HepG2 (cell line): ENCODE results near the gene MLYCD. TPM values are rescaled to one million over a fixed set of nuclear protein-coding genes. Genes with fewer than 3 reads are reported as not detected.

Source experiments
- ATAC-seq: fragments of 200-7000 bp; cut with Tn5 transposase; 3 replicates; pipeline ENCODE4 v1.9.1; 2020; ENCODE audit warnings: mild to moderate bottlenecking, moderate library complexity
- BruUV-seq: library from RNA; stranded (reverse); fragments of 400-500 nt; replicated peaks from 2 replicates; lab custom pipeline; 2021; lab: Mats Ljungman, UMichigan
- CTCF ChIA-PET: fragments of 300-600 bp; formaldehyde crosslinking; extraction: SDS; loops from one replicate; lab custom pipeline; 2021; ENCODE audit warnings: low total read pairs, inconsistent platforms, low intra/inter-chr PET ratio; lab: Yijun Ruan, JAX
- POLR2A ChIA-PET: fragments of 350-600 bp; sonication (Branson Sonifier 250); formaldehyde crosslinking; loops from one replicate; lab custom pipeline; 2020; ENCODE audit warnings: antibody characterized with exemption, inconsistent platforms; lab: Yijun Ruan, JAX
- DNase-seq: peaks from one replicate; pipeline ENCODE4 v3.0.0-alpha.2; 2015; ENCODE audit warnings: low spot score
- FAIRE-seq: peaks from 3 replicates; lab custom pipeline; 2011; peaks lifted over from hg19 to GRCh38; lab: Jason Lieb, UNC
- H2AFZ ChIP-seq: one replicate; pipeline ENCODE4 v1.6.1; 2011; ENCODE audit warnings: low read length, inconsistent platforms
- H3K27ac ChIP-seq: fragments of 300-600 bp; 3 replicates; pipeline ENCODE4 v1.8.0; 2011; ENCODE audit warnings: mixed run types, mild to moderate bottlenecking, mixed read lengths, low read length, inconsistent platforms; ENCODE audit not compliant: insufficient read depth; ENCODE audit errors: extremely low read length
- H3K27me3 ChIP-seq, 2 experiments: fragments of 200-600 bp in 1 of 2; 2 replicates in 1 of 2; 3 replicates in 1 of 2; pipeline versions ENCODE4 v1.6.0 to v1.8.0; 2011; ENCODE audit warnings: low read length in 2 of 2, mild to moderate bottlenecking in 2 of 2, moderate library complexity in 2 of 2, inconsistent platforms in 1 of 2; ENCODE audit not compliant: insufficient read depth in 2 of 2, control insufficient read depth in 1 of 2
- H3K36me3 ChIP-seq, 2 experiments: fragments of 200-600 bp in 1 of 2; replicated peaks in 1 of 2; 2 replicates in 1 of 2; 3 replicates in 1 of 2; pipeline versions ENCODE4 v1.5.1 to v1.8.0; 2011; ENCODE audit warnings: low read length in 2 of 2, inconsistent platforms in 1 of 2; ENCODE audit not compliant: insufficient read depth in 2 of 2, control insufficient read depth in 1 of 2
- H3K4me1 ChIP-seq: 2 replicates; pipeline ENCODE4 v1.5.1; 2012; ENCODE audit warnings: low read length, inconsistent platforms; ENCODE audit not compliant: insufficient read depth
- H3K4me2 ChIP-seq: 2 replicates; pipeline ENCODE4 v1.6.0; 2011; ENCODE audit warnings: low read depth, low read length, inconsistent platforms
- H3K4me3 ChIP-seq, 3 experiments: fragments of 200-600 bp in 1 of 3; sonication (generic), shearing (Covaris generic) in 1 of 3; replicated peaks in 1 of 3; 2 replicates each; pipeline ENCODE4 v1.5.1; 2011 to 2016; ENCODE audit warnings: low read length in 3 of 3, inconsistent platforms in 2 of 3, low read depth in 2 of 3, mild to moderate bottlenecking in 2 of 3, control low read depth in 1 of 3, mixed read lengths in 1 of 3; ENCODE audit not compliant: insufficient read depth in 1 of 3
- H3K79me2 ChIP-seq: one replicate; pipeline ENCODE4 v1.6.1; 2011; ENCODE audit warnings: low read length, inconsistent platforms; ENCODE audit not compliant: insufficient read depth
- H3K9ac ChIP-seq: 2 replicates; pipeline ENCODE4 v1.6.0; 2011; ENCODE audit warnings: mild to moderate bottlenecking, low read depth, low read length, inconsistent platforms; ENCODE audit not compliant: insufficient read depth
- H3K9me3 ChIP-seq: 2 replicates; pipeline ENCODE4 v1.5.1; 2012; ENCODE audit warnings: mild to moderate bottlenecking, low read length
- H4K20me1 ChIP-seq: 2 replicates; pipeline ENCODE4 v1.6.0; 2011; ENCODE audit warnings: inconsistent platforms, mild to moderate bottlenecking, low read length, moderate library complexity; ENCODE audit not compliant: insufficient read depth
- HNRNPL ChIP-seq: fragments of 200-400 bp; formaldehyde crosslinking; IDR thresholded peaks from 2 replicates; pipeline ENCODE4 v1.6.1; 2017; ENCODE audit warnings: mild to moderate bottlenecking, low read depth, low read length
- HOXA3 ChIP-seq: sonication (generic); formaldehyde crosslinking; IDR thresholded peaks from 2 replicates; pipeline ENCODE4 v1.5.0; 2020; ENCODE audit warnings: missing genetic modification reagents
- KDM1A ChIP-seq: IDR thresholded peaks from 2 replicates; pipeline ENCODE4 v1.6.1; 2016; ENCODE audit warnings: missing compliant biosample characterization
- MAF1 ChIP-seq: sonication (generic); formaldehyde crosslinking; IDR thresholded peaks from 2 replicates; pipeline ENCODE4 v1.5.0; 2020; ENCODE audit warnings: missing genetic modification reagents, borderline replicate concordance
- ZFP91 ChIP-seq: sonication (generic); formaldehyde crosslinking; IDR thresholded peaks from 2 replicates; pipeline ENCODE4 v1.9.0; 2022; ENCODE audit warnings: missing genetic modification reagents, mild to moderate bottlenecking, borderline replicate concordance
- ZFX ChIP-seq: sonication (generic); formaldehyde crosslinking; IDR thresholded peaks from 2 replicates; pipeline ENCODE4 v1.4.0; 2020; ENCODE audit warnings: mild to moderate bottlenecking, low read depth, missing genetic modification reagents, moderate library complexity
- ZMYM3 ChIP-seq: sonication (generic); formaldehyde crosslinking; IDR thresholded peaks from 2 replicates; pipeline ENCODE4 v1.5.1; 2020; ENCODE audit warnings: mild to moderate bottlenecking, missing genetic modification reagents
- WGBS: methylation state at CpG from one replicate; pipeline ENCODE4 v1.1.6; 2017; ENCODE audit warnings: low lambda C conversion rate; 5-methylcytosine and 5-hydroxymethylcytosine counted together
- in situ Hi-C: cut with HindIII; loops from 2 replicates; pipeline ENCODE4 v1.10.0; 2017; ENCODE audit warnings: low pct_unique_long_range_greater_than_20kb; ENCODE audit not compliant: extremely low pct_ligation_motif_present
- intact Hi-C: fragments of 100-400 bp; cut with micrococcal nuclease; formaldehyde crosslinking; loops from one replicate; pipeline ENCODE4 v1.10.0; 2022; ENCODE audit not compliant: unreplicated experiment
- polyA plus RNA-seq, 8 experiments: library from polyadenylated mRNA; depleted of rRNA in 3 of 8; stranded (reverse) in 7 of 8; unstranded in 1 of 8; fragments of >200 nt; fragmentation: Illumina TruSeq in 4 of 8; extraction: Trizol in 4 of 8; gene quantifications; 2 replicates each; pipeline versions ENCODE4 v1.2.1 to v1.2.3, GENCODE V29; 2011 to 2016; ENCODE audit warnings: low read depth in 4 of 8, missing spikeins in 1 of 8, mixed read lengths in 1 of 8; ENCODE audit not compliant: insufficient read depth in 1 of 8
- total RNA-seq, 5 experiments: library from RNA; depleted of rRNA; stranded (reverse); fragments of >200 nt; fragmentation: Illumina TruSeq; extraction: Trizol; gene quantifications; 2 replicates each; pipeline ENCODE4 v1.2.3, GENCODE V29; 2016; ENCODE audit warnings: low read depth in 1 of 5
- TF ChIP-seq, protein P1 (sequence below): sonication (generic); formaldehyde crosslinking; IDR thresholded peaks from 2 replicates; pipeline ENCODE4 v1.5.0; 2020; ENCODE audit warnings: mild to moderate bottlenecking, missing genetic modification reagents, moderate library complexity
- TF ChIP-seq, protein P2 (sequence below): sonication (generic); formaldehyde crosslinking; IDR thresholded peaks from 2 replicates; pipeline ENCODE4 v1.4.0; 2020; ENCODE audit warnings: missing genetic modification reagents

Gene MLYCD
- total and polyA plus RNA-seq, 2 of the 13 experiments (the other 11 are each of a cell fraction or from before 2014, with no cell fraction given), result 1.8 to 4.0 TPM

GRCh38 chr16:83934684-83934977 lies 35.7 kb downstream of the MLYCD start:
- no TSS peak for BruUV-seq
- H3K27me3 ChIP-seq, result peaks cover 7 to 77% of the 10 kb centered on the region in 2 experiments; a peak in 4 of 5 replicates
- no peak overlapping the region for H2AFZ ChIP-seq
- H3K79me2 ChIP-seq, result no peaks in the 10 kb centered on the region
- ChIA-PET CTCF (no interaction called here), POLR2A (interaction anchor here (1.1 to 3.9 kb wide), 3 partner anchors 9 to 22 kb away, joined by 3 to 16 read pairs (median 8); partner anchors contain the start of gene OSGIN1)
- ATAC-seq (no peak), FAIRE-seq (no peak), DNase-seq (no peak)
- no peak overlapping the region for H3K4me2 ChIP-seq
- no peaks in the 10 kb centered on the region for H4K20me1 ChIP-seq
- TF ChIP-seq HOXA3, result 0 out of 2 replicates have a peak, but pooled peaks have one; percentile 8
- TF ChIP-seq MAF1, result no peak
- H3K4me1 ChIP-seq, result peaks cover 42% of the 10 kb centered on the region
- no peaks in the 10 kb centered on the region for H3K9me3 ChIP-seq
- no peak overlapping the region for H3K9ac ChIP-seq
- intact Hi-C loops (no loop called here), in situ Hi-C loops (no loop called here)
- H3K36me3 ChIP-seq, result no peaks in the 10 kb centered on the region
- no peak overlapping the region for H3K4me3 ChIP-seq
- H3K27ac ChIP-seq, result no peak overlapping the region
- 68% methylated on average over 12 of the region's 12 CpGs for WGBS

DNA sequence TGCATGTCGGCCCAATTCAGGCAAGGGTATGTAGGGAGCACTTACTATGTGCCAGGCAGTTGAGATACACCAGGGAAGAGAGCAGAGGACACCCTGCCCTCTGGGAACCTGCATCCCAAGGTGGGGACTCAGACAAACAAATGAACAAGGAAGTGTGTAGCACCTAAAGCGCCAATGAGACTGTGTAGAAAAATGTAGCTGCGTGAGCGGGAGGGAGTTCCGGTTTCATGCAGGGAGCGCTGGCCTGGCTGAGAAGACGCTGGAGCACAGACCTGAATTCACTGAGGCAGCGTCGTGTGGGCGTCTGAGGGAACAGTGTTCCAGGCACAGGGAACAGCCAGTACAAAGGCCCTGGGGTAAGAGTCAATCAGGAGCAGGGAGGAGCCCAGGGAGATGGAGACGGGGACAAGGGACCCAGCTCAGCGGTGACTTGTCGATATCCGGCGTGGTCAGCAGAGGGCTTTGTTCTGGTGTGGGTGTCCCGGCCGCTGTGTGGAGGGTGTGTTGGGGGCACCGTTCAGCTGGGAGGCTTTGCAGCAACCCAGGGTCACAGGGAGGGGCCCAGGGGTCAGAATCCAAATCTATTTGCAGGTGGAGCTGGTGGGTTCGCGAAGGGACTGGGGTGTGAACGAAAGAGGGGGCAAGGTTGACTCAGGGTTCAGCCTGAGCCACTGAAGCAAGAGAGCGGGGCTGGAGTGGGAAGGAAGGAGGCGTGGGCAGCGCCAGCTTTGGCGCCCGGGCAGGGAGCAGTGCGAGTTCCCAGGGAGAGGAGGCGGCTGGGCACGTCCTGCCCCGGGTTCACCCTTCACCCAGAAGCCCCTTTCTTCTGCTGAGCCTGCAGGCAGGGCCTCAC lies 36.3 kb downstream of the MLYCD start:
- Histone ChIP-seq H2AFZ (no peak overlapping the region), H3K79me2 (no peaks in the 10 kb centered on the region), H3K4me2 (no peak overlapping the region), H3K27me3 (peaks cover 5 to 73% of the 10 kb centered on the region in 2 experiments; a peak in 4 of 5 replicates), H3K27ac (no peak overlapping the region), H3K4me1 (peaks cover 42% of the 10 kb centered on the region), H4K20me1 (no peaks in the 10 kb centered on the region), H3K9ac (no peak overlapping the region), H3K36me3 (no peaks in the 10 kb centered on the region), H3K9me3 (no peaks in the 10 kb centered on the region), H3K4me3 (no peak overlapping the region)
- ATAC-seq (peak; percentile 36), FAIRE-seq (no peak), DNase-seq (no peak)
- ChIA-PET POLR2A (interaction anchor here (2.1 to 3.9 kb wide), 2 partner anchors 8 to 18 kb away, joined by 8 to 16 read pairs; partner anchors contain the start of gene OSGIN1), CTCF (no interaction called here)
- no TSS peak for BruUV-seq
- in situ Hi-C loops, result no loop called here
- intact Hi-C loops, result no loop called here
- WGBS, result 44% methylated on average over 29 of the region's 30 CpGs
- TF ChIP-seq HOXA3, result 0 out of 2 replicates have a peak, but pooled peaks have one; percentile 6
- no peak for TF ChIP-seq ZFP91
- TF ChIP-seq ZFX (CRISPR knock-in tag), result no peak
- TF ChIP-seq, protein P1, sequence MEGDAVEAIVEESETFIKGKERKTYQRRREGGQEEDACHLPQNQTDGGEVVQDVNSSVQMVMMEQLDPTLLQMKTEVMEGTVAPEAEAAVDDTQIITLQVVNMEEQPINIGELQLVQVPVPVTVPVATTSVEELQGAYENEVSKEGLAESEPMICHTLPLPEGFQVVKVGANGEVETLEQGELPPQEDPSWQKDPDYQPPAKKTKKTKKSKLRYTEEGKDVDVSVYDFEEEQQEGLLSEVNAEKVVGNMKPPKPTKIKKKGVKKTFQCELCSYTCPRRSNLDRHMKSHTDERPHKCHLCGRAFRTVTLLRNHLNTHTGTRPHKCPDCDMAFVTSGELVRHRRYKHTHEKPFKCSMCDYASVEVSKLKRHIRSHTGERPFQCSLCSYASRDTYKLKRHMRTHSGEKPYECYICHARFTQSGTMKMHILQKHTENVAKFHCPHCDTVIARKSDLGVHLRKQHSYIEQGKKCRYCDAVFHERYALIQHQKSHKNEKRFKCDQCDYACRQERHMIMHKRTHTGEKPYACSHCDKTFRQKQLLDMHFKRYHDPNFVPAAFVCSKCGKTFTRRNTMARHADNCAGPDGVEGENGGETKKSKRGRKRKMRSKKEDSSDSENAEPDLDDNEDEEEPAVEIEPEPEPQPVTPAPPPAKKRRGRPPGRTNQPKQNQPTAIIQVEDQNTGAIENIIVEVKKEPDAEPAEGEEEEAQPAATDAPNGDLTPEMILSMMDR, result peak; percentile 23; the same call in 1 of the 2 replicates
- TF ChIP-seq, protein P2, sequence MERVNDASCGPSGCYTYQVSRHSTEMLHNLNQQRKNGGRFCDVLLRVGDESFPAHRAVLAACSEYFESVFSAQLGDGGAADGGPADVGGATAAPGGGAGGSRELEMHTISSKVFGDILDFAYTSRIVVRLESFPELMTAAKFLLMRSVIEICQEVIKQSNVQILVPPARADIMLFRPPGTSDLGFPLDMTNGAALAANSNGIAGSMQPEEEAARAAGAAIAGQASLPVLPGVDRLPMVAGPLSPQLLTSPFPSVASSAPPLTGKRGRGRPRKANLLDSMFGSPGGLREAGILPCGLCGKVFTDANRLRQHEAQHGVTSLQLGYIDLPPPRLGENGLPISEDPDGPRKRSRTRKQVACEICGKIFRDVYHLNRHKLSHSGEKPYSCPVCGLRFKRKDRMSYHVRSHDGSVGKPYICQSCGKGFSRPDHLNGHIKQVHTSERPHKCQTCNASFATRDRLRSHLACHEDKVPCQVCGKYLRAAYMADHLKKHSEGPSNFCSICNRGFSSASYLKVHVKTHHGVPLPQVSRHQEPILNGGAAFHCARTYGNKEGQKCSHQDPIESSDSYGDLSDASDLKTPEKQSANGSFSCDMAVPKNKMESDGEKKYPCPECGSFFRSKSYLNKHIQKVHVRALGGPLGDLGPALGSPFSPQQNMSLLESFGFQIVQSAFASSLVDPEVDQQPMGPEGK, result 0 out of 2 replicates have a peak, but pooled peaks have one; percentile 24
- TF ChIP-seq KDM1A, result 0 out of 2 replicates have a peak, but pooled peaks have one; percentile 12
- peak; percentile 78 for TF ChIP-seq ZMYM3 (CRISPR knock-in tag)
- peak; percentile 57; the same call in 1 of the 2 replicates for TF ChIP-seq HNRNPL
